ENCODE measurements around the gene MAP2K7.
A peak's percentile ranks its signal among the peaks of the same experiment; 100 is the strongest.

MAP2K7 gene

DNA sequence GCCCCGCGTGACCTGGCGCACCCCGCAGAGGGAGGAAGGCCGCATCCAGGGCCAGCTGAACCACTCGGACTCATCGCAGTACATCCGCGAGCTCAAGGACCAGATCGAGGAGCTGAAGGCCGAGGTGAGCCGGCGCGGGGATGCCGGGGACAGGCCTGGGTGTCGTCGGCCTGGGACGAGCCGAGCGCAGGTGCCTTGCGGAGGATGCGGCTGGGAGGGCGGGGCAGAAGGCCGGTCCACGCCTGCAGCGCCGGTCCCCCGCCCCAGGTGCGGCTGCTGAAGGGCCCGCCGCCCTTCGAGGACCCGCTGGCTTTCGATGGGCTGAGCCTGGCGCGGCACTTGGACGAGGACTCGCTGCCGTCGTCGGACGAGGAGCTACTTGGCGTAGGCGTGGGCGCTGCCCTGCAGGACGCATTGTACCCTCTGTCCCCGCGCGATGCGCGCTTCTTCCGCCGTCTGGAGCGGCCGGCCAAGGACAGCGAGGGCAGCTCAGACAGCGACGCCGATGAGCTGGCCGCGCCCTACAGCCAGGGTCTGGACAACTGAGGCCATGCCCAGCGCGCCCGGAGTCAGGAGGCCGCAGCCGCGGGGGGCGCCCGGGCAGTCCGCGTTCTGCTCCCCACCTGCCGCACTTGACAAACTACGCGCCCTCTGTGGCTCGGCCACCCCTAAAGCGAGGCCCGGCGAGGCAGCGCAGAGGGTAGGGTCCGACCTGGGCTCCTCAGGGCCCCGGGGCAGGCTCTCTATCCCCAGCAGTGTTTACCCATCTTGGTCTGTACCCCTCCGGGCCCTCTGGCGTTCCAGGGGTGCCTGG lies 40.3 kb upstream of the MAP2K7 start:
- no peak overlapping the region for H3K27ac Mint-ChIP-seq

DNA sequence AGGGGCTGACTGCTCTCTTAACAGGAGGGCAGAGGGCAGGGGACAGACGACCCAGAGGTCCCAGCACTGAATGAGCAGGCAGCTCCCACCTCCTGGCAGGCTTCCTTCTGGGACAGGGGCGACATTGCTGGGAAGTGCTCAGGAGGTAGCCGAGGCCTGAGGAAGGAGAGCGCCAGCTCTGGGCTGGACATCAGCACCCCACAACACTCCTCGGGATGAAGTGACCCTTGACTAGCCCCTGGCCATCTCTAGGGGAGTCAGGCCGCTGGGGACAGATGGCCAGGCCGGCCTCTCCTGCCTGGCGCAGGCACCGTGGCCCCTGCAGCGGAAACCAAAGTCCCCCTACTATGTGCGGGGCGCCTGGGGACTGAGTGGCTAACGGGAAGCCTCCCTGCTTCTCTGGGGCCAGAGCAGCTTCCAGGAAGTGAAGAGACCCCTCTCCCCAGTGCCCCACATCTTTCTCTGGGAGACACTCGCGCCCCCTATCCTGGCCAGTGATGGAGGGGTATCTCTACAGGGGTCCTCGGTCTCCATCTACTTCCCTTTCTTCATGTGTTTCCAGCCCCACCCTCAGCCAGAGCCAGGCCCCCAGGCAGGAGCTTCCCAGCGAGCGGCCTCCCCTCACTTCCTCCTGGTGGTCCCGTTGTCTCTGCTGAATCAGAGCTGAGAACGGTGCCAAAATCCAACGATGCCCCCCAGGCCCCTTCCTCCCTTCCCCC lies 39.5 kb upstream of the MAP2K7 start:
- no peak overlapping the region for H3K4me3 Mint-ChIP-seq
- peaks cover 22% of the 10 kb centered on the region for H3K36me3 Mint-ChIP-seq (ENCODE audit: low read depth)
- peaks cover 31% of the 10 kb centered on the region for H3K4me1 Mint-ChIP-seq (ENCODE audit: low read depth)
- H3K27me3 Mint-ChIP-seq = peaks cover 92% of the 10 kb centered on the region
- H3K27ac Mint-ChIP-seq = no peak overlapping the region
- intact Hi-C loops (cut with micrococcal nuclease) = no loop called here
- no peaks in the 10 kb centered on the region for H3K9me3 Mint-ChIP-seq

More for the DNA sequence above, 40.3 kb upstream of the MAP2K7 start:
- Mint-ChIP-seq H3K9me3 (no peaks in the 10 kb centered on the region), H3K4me1 (ENCODE audit: low read depth) (peaks cover 24% of the 10 kb centered on the region), H3K27me3 (peaks cover 86% of the 10 kb centered on the region), H3K4me3 (no peak overlapping the region), H3K36me3 (ENCODE audit: low read depth) (peaks cover 24% of the 10 kb centered on the region)
- intact Hi-C loops (cut with micrococcal nuclease) = no loop called here

DNA sequence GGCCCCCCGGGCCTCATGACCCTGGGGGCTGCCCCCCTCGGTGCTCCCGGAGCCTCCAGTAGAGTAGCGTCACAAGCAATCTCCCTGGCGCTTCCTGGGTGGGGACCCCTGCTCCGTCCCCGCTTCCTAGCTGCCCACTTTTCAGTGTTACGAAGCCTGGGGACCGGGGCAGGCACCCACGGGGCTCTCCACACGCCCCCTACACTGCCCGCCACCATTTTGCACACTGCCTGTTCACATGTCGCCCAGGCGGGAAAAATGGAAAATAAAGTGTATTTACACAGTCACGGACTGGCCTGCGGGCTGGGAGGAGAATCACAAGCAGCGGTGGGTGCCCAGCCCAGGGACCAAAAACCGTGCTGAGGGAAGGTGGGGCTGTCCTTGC lies 39.0 kb upstream of the MAP2K7 start:
- Mint-ChIP-seq H3K9me3 (no peaks in the 10 kb centered on the region), H3K4me3 (no peak overlapping the region), H3K4me1 (ENCODE audit: low read depth) (peaks cover 31% of the 10 kb centered on the region), H3K36me3 (ENCODE audit: low read depth) (peaks cover 18% of the 10 kb centered on the region), H3K27ac (no peak overlapping the region), H3K27me3 (peaks cover 90% of the 10 kb centered on the region)
- intact Hi-C loops (cut with micrococcal nuclease) = no loop called here

DNA sequence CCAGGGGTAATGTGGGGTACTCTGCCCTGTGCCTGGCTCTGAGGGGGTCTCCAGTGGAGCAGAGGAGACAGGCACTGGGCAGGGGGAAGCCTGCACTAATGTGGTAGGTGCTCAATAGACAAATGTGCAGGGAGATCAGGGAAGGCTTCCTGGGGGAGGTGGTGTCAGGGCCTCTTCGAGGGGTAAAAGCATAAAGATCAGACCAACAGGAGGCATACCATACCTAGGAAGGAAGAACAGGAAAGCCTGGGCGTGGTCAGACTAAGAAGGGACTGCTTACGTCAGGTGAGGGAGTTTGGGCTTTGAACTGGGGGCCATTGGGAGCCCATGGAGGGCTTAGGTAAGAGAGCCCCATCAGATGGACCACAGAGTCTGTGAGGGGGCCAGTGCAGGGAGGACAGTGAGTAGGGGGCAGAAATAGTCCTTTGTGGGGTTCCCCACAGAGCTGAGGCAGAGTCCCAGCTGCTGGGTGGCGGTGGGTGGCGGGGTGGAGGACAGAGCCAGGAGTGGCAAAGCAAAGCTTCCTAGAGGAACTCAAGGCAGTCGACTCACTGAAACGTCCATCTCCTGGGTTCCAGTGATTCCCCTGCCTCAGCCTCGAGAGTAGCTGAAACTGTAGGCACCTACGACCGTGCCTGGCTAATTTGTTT lies 38.3 kb upstream of the MAP2K7 start:
- H3K27ac Mint-ChIP-seq = no peak overlapping the region
- no peaks in the 10 kb centered on the region for H3K9me3 Mint-ChIP-seq
- H3K36me3 Mint-ChIP-seq (ENCODE audit: low read depth) = peaks cover 11% of the 10 kb centered on the region
- H3K27me3 Mint-ChIP-seq = peaks cover 85% of the 10 kb centered on the region
- peaks cover 36% of the 10 kb centered on the region for H3K4me1 Mint-ChIP-seq (ENCODE audit: low read depth)
- intact Hi-C loops (cut with micrococcal nuclease) = no loop called here
- H3K4me3 Mint-ChIP-seq = no peak overlapping the region

DNA sequence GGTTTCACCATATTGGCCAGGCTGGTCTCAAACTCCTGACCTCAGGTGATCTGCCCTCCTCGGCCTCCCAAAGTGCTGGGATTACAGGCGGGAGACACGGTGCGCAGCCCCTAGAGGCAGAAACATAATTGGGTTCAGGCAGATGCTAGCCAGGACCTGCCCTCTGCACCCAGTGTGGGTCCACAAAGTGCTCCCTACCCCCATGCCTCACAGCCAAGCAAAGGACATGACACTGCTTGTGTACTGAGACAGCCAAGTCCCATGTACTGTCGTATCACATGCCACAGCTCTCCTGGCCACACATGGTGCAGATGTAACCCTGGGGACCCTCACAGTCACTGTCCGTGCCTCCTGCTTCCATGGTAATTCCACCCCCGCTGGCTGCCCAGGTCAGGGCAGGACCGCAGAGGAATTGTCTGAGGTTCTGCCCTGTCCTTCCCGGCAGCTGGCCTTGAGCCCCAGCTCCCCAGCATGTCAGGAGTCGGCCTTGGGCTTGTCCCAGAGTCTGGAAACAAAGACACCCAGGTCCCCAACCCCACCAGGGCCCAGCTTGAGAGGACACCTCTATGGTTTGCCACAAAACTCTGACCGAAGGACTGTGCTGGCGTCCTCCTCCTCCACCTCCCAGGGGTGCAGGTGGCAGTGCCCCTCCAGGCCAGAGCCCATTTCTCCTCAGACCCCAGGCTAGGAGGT lies 37.1 kb upstream of the MAP2K7 start:
- H3K4me3 Mint-ChIP-seq = no peak overlapping the region
- H3K27ac Mint-ChIP-seq = no peak overlapping the region
- intact Hi-C loops (cut with micrococcal nuclease) = no loop called here
- no peaks in the 10 kb centered on the region for H3K9me3 Mint-ChIP-seq
- peaks cover 77% of the 10 kb centered on the region for H3K27me3 Mint-ChIP-seq
- peaks cover 44% of the 10 kb centered on the region for H3K4me1 Mint-ChIP-seq (ENCODE audit: low read depth)
- no peaks in the 10 kb centered on the region for H3K36me3 Mint-ChIP-seq (ENCODE audit: low read depth)

DNA sequence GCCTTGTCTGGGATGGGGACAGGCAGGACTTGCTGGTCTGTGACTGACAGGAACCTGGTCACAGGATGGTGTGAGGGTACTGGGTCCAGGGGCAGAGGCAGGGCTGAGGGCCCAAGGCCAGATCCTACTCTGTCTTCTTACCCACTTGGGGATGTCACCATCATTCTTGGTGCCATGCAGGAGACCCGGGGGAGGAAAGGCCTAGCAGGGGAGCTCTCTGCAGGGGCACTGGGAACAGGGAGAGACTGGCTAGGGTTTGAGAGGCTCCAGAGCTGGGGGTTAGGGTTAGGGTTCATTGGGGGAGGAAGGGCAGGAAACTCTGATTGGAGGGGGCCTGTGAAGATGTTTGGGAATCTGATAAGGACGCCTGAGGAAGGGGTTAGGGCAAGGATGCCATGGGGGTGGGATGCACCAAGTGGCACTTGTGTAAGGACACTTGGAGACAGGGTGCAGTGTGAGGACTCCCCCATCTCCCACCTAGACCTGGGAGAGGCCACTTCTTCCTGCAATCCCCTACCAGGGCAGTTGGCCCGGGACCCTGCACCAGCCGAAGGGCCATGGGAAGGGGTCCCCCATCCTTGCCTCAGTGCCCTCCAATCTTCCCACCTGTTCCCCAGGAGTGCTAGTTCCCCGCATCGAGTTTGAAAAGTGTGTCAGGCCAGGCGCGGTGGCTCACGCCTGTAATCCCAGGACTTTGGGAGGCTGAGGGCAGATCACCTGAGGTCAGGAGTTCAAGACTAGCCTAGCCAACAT lies 36.4 kb upstream of the MAP2K7 start:
- intact Hi-C loops (cut with micrococcal nuclease) = no loop called here

DNA sequence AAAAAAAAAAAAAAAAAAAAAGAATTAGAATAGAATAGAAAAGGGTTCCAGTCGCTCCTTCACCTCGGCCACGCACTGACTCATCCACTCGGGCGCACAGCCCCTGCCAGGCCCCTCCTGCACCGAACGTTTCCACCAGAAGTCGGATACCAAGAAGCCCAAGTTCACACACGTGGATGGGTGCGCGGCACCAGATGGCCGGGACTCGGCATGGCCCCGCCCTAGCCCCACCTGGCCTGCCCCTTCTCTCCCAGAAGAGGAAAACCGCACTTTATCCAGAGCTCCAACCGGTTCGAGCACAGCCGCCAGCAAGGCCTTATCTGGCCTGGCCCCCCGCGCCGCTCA lies 35.4 kb upstream of the MAP2K7 start:
- Mint-ChIP-seq H3K27ac (peak overlapping the region; percentile 27), H3K4me1 (ENCODE audit: low read depth) (peaks cover 51% of the 10 kb centered on the region), H3K9me3 (no peaks in the 10 kb centered on the region), H3K36me3 (ENCODE audit: low read depth) (no peaks in the 10 kb centered on the region), H3K4me3 (peak overlapping the region; percentile 60), H3K27me3 (peaks cover 79% of the 10 kb centered on the region)
- intact Hi-C loops (cut with micrococcal nuclease) = no loop called here

More for the DNA sequence above, 36.4 kb upstream of the MAP2K7 start:
- Mint-ChIP-seq H3K27ac (no peak overlapping the region), H3K4me1 (ENCODE audit: low read depth) (peaks cover 46% of the 10 kb centered on the region), H3K36me3 (ENCODE audit: low read depth) (no peaks in the 10 kb centered on the region), H3K4me3 (no peak overlapping the region), H3K27me3 (peaks cover 77% of the 10 kb centered on the region), H3K9me3 (no peaks in the 10 kb centered on the region)

DNA sequence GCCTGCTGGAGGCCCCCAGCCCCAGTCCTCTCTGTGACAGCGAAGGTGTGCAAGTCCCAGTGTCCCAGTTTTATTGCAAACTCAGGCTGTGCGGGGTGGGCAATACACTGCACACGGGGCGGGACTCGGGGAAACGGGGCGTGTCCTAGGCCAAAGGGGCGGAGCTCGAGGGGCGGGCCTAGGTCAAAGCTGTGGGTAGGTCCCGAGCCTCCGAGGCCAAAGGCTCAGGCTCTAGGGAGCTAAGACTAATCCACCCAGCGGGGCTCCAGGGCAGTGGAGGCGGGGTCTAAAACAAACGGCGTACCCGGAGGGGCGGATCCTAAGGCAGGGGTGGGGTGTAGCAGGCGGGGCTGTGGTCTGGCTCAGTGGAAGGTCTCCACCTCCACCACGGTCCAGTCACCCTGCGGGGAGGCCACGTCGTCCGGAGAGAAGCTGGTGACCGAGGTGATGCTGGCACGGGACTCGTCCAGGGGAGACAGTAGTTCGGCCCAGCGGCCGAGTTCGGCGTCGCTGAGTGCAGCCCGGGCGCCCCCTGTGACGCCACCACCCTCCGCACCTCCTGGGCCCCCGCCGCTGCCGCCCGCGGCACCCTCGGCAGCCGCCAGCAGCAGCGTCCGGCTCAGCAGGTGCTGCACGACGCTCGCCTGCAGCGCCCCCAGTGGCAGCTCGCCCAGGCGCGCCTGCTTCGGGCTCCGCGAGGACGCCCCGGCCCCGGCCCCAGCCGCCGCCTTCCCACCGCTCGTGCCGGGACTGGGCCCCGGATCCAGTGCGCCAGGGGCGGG lies 34.8 kb upstream of the MAP2K7 start:
- Mint-ChIP-seq H3K27ac (peak overlapping the region; percentile 27), H3K4me3 (peak overlapping the region; percentile 62), H3K27me3 (peaks cover 79% of the 10 kb centered on the region), H3K4me1 (ENCODE audit: low read depth) (peaks cover 56% of the 10 kb centered on the region), H3K36me3 (ENCODE audit: low read depth) (no peaks in the 10 kb centered on the region), H3K9me3 (no peaks in the 10 kb centered on the region)
- intact Hi-C loops (cut with micrococcal nuclease) = no loop called here

DNA sequence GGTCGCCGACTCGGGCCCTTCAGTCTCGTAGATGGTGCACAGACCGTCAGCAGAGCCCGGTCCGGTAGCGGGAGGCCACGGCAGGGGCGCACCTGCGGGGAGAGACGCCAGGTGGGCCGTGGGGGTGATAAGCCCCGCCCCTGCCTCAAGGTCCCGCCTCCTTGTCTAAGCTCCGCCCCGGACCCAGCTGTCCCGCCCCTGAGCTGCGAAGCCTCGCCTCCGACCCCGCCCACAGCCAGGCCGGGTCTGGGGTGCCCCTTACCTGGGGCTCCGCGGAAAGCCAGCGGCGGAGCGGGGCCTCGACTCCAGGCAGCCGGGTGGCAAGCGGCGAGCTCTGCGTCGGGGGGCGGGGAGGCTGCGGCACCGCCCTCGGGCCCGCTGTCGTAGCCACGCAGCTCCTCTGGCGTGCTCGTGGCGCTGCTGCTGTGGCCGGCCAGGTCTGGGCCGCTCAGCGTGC lies 34.2 kb upstream of the MAP2K7 start:
- intact Hi-C loops (cut with micrococcal nuclease) = no loop called here
- Mint-ChIP-seq H3K27me3 (peaks cover 75% of the 10 kb centered on the region), H3K36me3 (ENCODE audit: low read depth) (no peaks in the 10 kb centered on the region), H3K9me3 (no peaks in the 10 kb centered on the region), H3K4me1 (ENCODE audit: low read depth) (peaks cover 58% of the 10 kb centered on the region), H3K27ac (no peak overlapping the region), H3K4me3 (peak overlapping the region; percentile 62)

DNA sequence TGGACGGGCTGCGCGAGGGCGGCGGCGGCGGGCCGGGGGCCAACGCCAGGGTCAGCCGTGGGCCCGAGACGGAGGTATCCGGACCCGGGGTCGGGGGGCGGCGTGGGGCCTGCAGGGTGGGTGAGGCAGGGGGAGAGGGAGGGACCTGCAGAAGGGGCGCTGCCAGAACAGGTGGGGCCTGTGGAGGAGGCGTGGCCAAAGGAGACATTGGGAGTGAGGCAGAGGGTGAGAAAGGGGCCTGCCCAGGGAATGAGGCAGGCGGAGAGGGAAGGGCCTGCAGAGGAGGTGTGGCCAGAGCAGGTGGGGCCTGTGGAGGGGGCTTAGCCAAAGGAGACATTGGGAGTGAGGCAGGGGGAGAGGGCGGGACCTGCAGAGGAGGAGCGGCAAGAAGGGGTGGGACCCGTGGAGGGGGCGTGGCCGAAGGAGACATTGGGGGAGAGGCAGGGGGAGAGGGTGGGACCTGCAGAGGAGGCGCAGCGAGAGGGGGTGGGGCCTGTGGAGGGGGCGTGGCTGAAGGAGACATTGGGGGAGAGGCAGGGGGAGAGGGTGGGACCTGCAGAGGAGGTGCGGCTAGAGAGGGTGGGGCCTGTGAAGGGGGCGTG lies 33.7 kb upstream of the MAP2K7 start:
- intact Hi-C loops (cut with micrococcal nuclease) = no loop called here
- Mint-ChIP-seq H3K36me3 (ENCODE audit: low read depth) (no peaks in the 10 kb centered on the region), H3K4me3 (peak overlapping the region; percentile 53), H3K27me3 (peaks cover 75% of the 10 kb centered on the region), H3K9me3 (no peaks in the 10 kb centered on the region), H3K27ac (no peak overlapping the region), H3K4me1 (ENCODE audit: low read depth) (peaks cover 56% of the 10 kb centered on the region)

DNA sequence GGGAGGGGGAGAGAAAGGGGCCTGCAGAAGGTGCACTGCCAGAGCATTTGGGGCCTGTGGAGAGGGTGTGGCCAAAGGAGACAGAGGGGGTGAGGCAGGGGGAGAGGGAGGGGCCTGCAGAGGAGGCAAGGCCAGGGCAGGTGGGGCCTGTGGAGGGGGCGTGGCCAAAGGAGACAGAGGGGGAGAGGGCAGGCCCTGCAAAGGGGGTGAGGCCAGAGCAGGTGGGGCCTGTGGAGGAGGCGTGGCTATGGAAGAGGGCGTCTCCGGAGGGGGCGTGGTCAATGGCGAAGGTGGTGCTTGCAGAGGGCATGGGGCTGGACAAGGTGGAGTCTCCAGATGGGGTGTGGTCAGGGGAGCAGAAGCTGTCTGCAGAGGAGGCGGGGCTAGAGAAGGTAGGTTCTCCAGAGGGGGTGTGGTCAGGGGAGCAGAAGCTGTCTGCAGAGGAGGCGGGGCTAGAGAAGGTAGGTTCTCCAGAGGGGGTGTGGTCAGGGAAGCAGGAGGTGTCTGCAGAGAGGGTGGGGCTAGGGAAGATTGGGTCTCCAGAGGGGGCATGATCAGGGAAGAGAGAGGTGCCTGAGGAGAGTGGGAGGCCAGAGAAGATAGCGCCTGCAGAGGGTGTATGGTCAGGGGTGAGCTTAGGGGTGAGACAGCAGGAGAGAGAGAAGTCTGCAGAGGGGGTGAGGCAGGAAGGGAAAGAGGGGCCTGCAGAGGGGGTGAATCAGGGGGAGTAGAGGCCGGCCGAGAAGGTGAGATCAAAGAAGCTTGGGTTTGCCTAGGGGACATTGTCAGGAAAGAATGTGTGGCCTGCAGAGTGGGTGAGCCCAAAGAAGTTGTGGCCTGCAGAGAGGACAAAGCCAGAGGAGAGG lies 32.9 kb upstream of the MAP2K7 start:
- intact Hi-C loops (cut with micrococcal nuclease) = no loop called here
- Mint-ChIP-seq H3K9me3 (no peaks in the 10 kb centered on the region), H3K4me1 (ENCODE audit: low read depth) (peaks cover 48% of the 10 kb centered on the region), H3K36me3 (ENCODE audit: low read depth) (no peaks in the 10 kb centered on the region), H3K27me3 (peaks cover 75% of the 10 kb centered on the region), H3K4me3 (peak overlapping the region; percentile 61), H3K27ac (peak overlapping the region; percentile 78)
